Neural progenitor cell (in vitro differentiated cells): ENCODE results near the gene BEND2. TPM values are rescaled to one million over a fixed set of nuclear protein-coding genes. Genes with fewer than 3 reads are reported as not detected.

Source experiments
- DNase-seq: peaks from one replicate; pipeline ENCODE4 v3.0.0-alpha.2; 2016; ENCODE audit warnings: low spot score
- H2AFZ ChIP-seq: fragments of 200-600 bp; sonication (generic); replicated peaks from 2 replicates; pipeline ENCODE4 v1.6.1; 2016; ENCODE audit warnings: antibody characterized with exemption
- H3F3A ChIP-seq: fragments of 200-600 bp; sonication (generic); 2 replicates; pipeline ENCODE4 v1.6.1; 2016; ENCODE audit warnings: antibody characterized with exemption, low read depth
- H3K27ac ChIP-seq: fragments of 200-600 bp; sonication (generic); 2 replicates; pipeline ENCODE4 v1.5.1; 2016; ENCODE audit warnings: mild to moderate bottlenecking
- H3K27me3 ChIP-seq: fragments of 200-600 bp; sonication (generic); 2 replicates; pipeline ENCODE4 v1.6.1; 2016; ENCODE audit warnings: mild to moderate bottlenecking, moderate library complexity
- H3K36me3 ChIP-seq: fragments of 200-600 bp; sonication (generic); 2 replicates; pipeline ENCODE4 v1.5.1; 2016
- H3K4me1 ChIP-seq: fragments of 200-600 bp; sonication (generic); 2 replicates; pipeline ENCODE4 v1.6.1; 2016; ENCODE audit warnings: mixed run types
- H3K4me2 ChIP-seq: fragments of 200-600 bp; sonication (generic); 2 replicates; pipeline ENCODE4 v1.6.1; 2016
- H3K4me3 ChIP-seq: fragments of 200-600 bp; sonication (generic); 2 replicates; pipeline ENCODE4 v1.5.1; 2016
- H3K79me2 ChIP-seq: fragments of 200-600 bp; sonication (generic); 2 replicates; pipeline ENCODE4 v1.6.1; 2016; ENCODE audit warnings: low read depth
- H3K9ac ChIP-seq: fragments of 200-600 bp; sonication (generic); 2 replicates; pipeline ENCODE4 v1.6.1; 2016
- H3K9me3 ChIP-seq: fragments of 200-600 bp; sonication (generic); 2 replicates; pipeline ENCODE4 v1.5.1; 2016; ENCODE audit warnings: low read depth
- H4K20me1 ChIP-seq: fragments of 200-600 bp; sonication (generic); 2 replicates; pipeline ENCODE4 v1.6.1; 2016; ENCODE audit warnings: low read depth
- H3K27ac Mint-ChIP-seq: 3 replicates; pipeline ENCODE4 v1.8.0; 2021; ENCODE audit warnings: mixed read lengths
- H3K27me3 Mint-ChIP-seq: 2 replicates; pipeline ENCODE4 v1.8.0; 2022; ENCODE audit warnings: low read depth, mild to moderate bottlenecking, inconsistent platforms, moderate library complexity, mixed read lengths; ENCODE audit not compliant: insufficient read depth
- H3K36me3 Mint-ChIP-seq: 3 replicates; pipeline ENCODE4 v1.8.0; 2021; ENCODE audit warnings: mixed read lengths
- H3K4me1 Mint-ChIP-seq: 3 replicates; pipeline ENCODE4 v1.8.0; 2021; ENCODE audit warnings: mixed read lengths
- H3K4me3 Mint-ChIP-seq: 3 replicates; pipeline ENCODE4 v1.8.0; 2021; ENCODE audit warnings: mild to moderate bottlenecking, moderate library complexity, mixed read lengths
- H3K9me3 Mint-ChIP-seq: 3 replicates; pipeline ENCODE4 v1.8.0; 2020; ENCODE audit warnings: mixed read lengths
- EZH2 ChIP-seq: fragments of 200-600 bp; sonication (generic); IDR thresholded peaks from 2 replicates; pipeline ENCODE4 v1.6.1; 2017; ENCODE audit warnings: antibody characterized with exemption, mild to moderate bottlenecking, moderate library complexity
- EZH2phosphoT487 ChIP-seq: fragments of 200-600 bp; sonication (generic); IDR thresholded peaks from 2 replicates; pipeline ENCODE4 v1.6.1; 2017; ENCODE audit warnings: antibody characterized with exemption
- total RNA-seq: library from RNA; depleted of rRNA; stranded (reverse); fragments of >200 nt; gene quantifications from 2 replicates; pipeline ENCODE4 v1.2.3, GENCODE V29; 2015; ENCODE audit warnings: low replicate concordance
- TF ChIP-seq, protein P1 (sequence below): fragments of 200-600 bp; sonication (generic); IDR thresholded peaks from 2 replicates; pipeline ENCODE4 v1.5.1; 2017; ENCODE audit warnings: antibody characterized with exemption, mild to moderate bottlenecking

BEND2 gene
- total RNA-seq, 1 donor from 2014 or later = not detected

DNA sequence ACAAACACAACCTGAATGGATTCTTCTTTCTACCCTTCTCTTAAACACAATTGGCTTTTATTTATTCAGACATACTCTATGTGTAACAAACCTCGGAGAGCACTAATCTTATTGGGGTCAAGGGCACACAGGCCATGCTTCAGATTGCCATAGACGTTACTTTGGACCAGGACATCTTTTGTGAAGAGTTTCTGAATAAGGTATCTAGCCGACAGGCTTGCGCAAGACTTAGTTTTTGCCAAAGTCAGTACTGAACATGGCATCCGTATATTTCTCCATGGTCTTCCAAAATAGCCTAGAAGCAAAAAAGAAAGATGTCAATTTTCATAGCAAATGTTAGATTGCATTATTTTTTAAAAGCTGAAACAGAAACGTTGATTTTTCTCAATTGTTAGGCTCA is 49.8 kb downstream of the BEND2 start:
- Histone ChIP-seq H2AFZ (no peak overlapping the region), H3F3A (no peaks in the 10 kb centered on the region), H3K9me3 (no peaks in the 10 kb centered on the region), H3K27ac (no peak overlapping the region), H3K4me3 (no peak overlapping the region), H3K9ac (no peak overlapping the region), H4K20me1 (no peaks in the 10 kb centered on the region), H3K4me2 (no peak overlapping the region), H3K36me3 (no peaks in the 10 kb centered on the region), H3K27me3 (no peaks in the 10 kb centered on the region), H3K79me2 (no peaks in the 10 kb centered on the region), H3K4me1 (no peaks in the 10 kb centered on the region)
- no peak overlapping the region for H3K4me3 Mint-ChIP-seq
- no peaks in the 10 kb centered on the region for H3K27me3 Mint-ChIP-seq
- no peaks in the 10 kb centered on the region for H3K36me3 Mint-ChIP-seq
- DNase-seq = no peak
- TF ChIP-seq EZH2 (no peak), EZH2phosphoT487 (no peak)
- TF ChIP-seq, protein P1, sequence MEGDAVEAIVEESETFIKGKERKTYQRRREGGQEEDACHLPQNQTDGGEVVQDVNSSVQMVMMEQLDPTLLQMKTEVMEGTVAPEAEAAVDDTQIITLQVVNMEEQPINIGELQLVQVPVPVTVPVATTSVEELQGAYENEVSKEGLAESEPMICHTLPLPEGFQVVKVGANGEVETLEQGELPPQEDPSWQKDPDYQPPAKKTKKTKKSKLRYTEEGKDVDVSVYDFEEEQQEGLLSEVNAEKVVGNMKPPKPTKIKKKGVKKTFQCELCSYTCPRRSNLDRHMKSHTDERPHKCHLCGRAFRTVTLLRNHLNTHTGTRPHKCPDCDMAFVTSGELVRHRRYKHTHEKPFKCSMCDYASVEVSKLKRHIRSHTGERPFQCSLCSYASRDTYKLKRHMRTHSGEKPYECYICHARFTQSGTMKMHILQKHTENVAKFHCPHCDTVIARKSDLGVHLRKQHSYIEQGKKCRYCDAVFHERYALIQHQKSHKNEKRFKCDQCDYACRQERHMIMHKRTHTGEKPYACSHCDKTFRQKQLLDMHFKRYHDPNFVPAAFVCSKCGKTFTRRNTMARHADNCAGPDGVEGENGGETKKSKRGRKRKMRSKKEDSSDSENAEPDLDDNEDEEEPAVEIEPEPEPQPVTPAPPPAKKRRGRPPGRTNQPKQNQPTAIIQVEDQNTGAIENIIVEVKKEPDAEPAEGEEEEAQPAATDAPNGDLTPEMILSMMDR = no peak
- H3K9me3 Mint-ChIP-seq = no peaks in the 10 kb centered on the region
- no peaks in the 10 kb centered on the region for H3K4me1 Mint-ChIP-seq
- no peak overlapping the region for H3K27ac Mint-ChIP-seq

DNA sequence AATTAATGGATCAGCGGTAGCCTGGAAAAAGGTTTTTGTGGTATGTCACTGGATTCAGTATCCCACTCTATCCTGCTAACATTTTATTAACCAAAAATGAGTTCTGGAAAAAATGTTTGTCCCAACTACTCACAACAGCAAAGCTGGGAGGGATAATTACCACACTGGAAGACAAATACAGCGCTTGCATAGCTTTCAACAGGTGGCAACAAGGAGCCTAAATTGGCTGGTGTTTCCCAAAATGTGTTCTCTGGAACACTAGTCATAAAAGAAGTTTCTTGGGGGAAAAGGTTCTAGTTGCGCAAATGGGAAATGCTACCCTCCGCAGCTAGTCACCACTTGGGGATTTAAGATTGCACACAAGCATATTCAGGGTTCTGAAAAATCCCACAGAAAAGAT is 54.6 kb downstream of the BEND2 start:
- TF ChIP-seq EZH2phosphoT487 = no peak
- no peak for TF ChIP-seq EZH2
- TF ChIP-seq, protein P1 = no peak
- Histone ChIP-seq H3K9me3 (peaks cover 3% of the 10 kb centered on the region), H3K4me3 (no peak overlapping the region), H4K20me1 (no peaks in the 10 kb centered on the region), H3K27me3 (no peaks in the 10 kb centered on the region), H3K36me3 (no peaks in the 10 kb centered on the region), H2AFZ (no peak overlapping the region), H3K4me1 (no peaks in the 10 kb centered on the region), H3K9ac (no peak overlapping the region), H3K4me2 (no peak overlapping the region), H3F3A (no peaks in the 10 kb centered on the region), H3K27ac (no peak overlapping the region), H3K79me2 (no peaks in the 10 kb centered on the region)
- H3K4me3 Mint-ChIP-seq = no peak overlapping the region
- DNase-seq = no peak
- no peaks in the 10 kb centered on the region for H3K4me1 Mint-ChIP-seq
- H3K36me3 Mint-ChIP-seq = no peaks in the 10 kb centered on the region
- no peak overlapping the region for H3K27ac Mint-ChIP-seq
- no peaks in the 10 kb centered on the region for H3K27me3 Mint-ChIP-seq
- no peaks in the 10 kb centered on the region for H3K9me3 Mint-ChIP-seq

DNA sequence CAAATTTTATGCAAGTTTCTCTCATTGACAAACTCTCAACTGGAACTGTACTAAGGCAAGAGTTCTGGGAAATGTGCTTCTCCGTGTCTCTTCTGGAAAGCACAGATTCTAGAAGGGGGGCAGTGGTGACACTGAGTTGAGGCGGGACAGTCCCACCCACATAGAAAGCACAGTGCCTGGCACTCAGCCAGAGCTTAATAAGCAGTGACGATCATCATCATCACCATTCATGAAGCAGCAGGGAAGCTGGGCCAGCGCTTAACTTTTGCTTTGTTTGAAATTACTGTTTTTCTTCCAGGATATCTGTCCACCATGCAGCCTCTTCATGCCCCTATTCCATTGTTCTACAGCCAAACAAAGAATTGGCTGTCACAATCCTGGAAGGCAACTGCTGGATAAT is 60.3 kb downstream of the BEND2 start:
- Histone ChIP-seq H4K20me1 (no peaks in the 10 kb centered on the region), H3K27ac (no peak overlapping the region), H3K79me2 (no peaks in the 10 kb centered on the region), H3K4me3 (no peak overlapping the region), H3K36me3 (no peaks in the 10 kb centered on the region), H3K9me3 (peaks cover 3% of the 10 kb centered on the region), H3K27me3 (no peaks in the 10 kb centered on the region), H3K4me1 (no peaks in the 10 kb centered on the region), H2AFZ (no peak overlapping the region), H3K4me2 (no peak overlapping the region), H3F3A (no peaks in the 10 kb centered on the region), H3K9ac (no peak overlapping the region)
- Mint-ChIP-seq H3K36me3 (no peaks in the 10 kb centered on the region), H3K9me3 (peaks cover 3% of the 10 kb centered on the region), H3K4me1 (no peaks in the 10 kb centered on the region), H3K27ac (no peak overlapping the region), H3K4me3 (no peak overlapping the region), H3K27me3 (no peaks in the 10 kb centered on the region)
- no peak for DNase-seq
- TF ChIP-seq EZH2phosphoT487 = no peak
- TF ChIP-seq, protein P1 = no peak
- TF ChIP-seq EZH2 = no peak

DNA sequence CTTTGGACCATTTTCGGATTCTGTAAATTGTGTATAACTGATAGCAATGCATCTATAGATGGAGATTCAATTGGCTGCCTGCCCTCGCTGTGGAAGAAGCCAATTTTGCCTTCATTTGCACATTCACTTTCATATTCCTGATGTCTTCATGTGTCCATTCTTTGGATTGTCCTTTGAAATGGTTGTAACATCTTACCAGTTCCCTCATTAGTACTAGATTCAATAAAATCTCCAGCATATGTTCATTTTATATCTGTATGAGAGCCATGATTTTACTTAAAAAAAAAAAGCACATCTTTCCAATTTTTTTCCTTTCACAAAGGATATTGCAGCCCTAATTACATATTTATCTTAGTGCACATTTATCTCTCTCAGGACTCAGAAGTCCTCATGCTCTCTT is 61.7 kb downstream of the BEND2 start:
- no peak for DNase-seq
- H3K27ac Mint-ChIP-seq = no peak overlapping the region
- no peak overlapping the region for H3K9ac ChIP-seq

More for the DNA sequence above, 61.7 kb downstream of the BEND2 start:
- no peak overlapping the region for H3K4me3 Mint-ChIP-seq
- H4K20me1 ChIP-seq = no peaks in the 10 kb centered on the region
- no peaks in the 10 kb centered on the region for H3K4me1 Mint-ChIP-seq
- H3K9me3 Mint-ChIP-seq = peaks cover 3% of the 10 kb centered on the region
- no peak overlapping the region for H3K4me3 ChIP-seq
- H3K36me3 Mint-ChIP-seq = no peaks in the 10 kb centered on the region
- no peak overlapping the region for H2AFZ ChIP-seq
- TF ChIP-seq, protein P1 = no peak
- TF ChIP-seq EZH2 = no peak
- TF ChIP-seq EZH2phosphoT487 = no peak
- no peaks in the 10 kb centered on the region for H3K27me3 Mint-ChIP-seq
- peaks cover 3% of the 10 kb centered on the region for H3K9me3 ChIP-seq
- no peaks in the 10 kb centered on the region for H3K4me1 ChIP-seq
- H3K27ac ChIP-seq = no peak overlapping the region
- H3K27me3 ChIP-seq = no peaks in the 10 kb centered on the region
- no peaks in the 10 kb centered on the region for H3K36me3 ChIP-seq
- no peaks in the 10 kb centered on the region for H3K79me2 ChIP-seq
- no peak overlapping the region for H3K4me2 ChIP-seq
- H3F3A ChIP-seq = no peaks in the 10 kb centered on the region
